ENCODE data around the gene RMP24.

The RMP24 gene

DNA sequence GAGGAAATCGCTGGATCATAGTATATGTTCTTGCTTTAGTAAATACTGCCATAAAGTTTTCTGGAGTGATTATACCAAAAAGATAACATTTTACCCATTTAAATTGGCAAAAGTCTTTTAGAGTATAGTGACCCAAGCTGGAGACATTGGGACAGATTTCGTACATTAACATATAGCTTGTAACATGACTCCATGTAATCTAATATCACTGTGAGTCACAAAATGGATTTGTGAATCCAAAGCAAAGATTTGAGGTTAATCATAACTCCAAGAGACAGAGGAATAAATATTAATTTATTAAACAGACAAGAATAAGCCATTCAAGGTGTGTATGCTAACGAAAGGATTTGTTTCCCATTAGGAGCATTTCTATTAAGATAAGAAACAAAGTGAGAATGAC, 45.0 kb upstream of the RMP24 start:
- no peak overlapping the region for H3K27ac Mint-ChIP-seq
- peaks cover 16% of the 10 kb centered on the region for H3K9me3 Mint-ChIP-seq

DNA sequence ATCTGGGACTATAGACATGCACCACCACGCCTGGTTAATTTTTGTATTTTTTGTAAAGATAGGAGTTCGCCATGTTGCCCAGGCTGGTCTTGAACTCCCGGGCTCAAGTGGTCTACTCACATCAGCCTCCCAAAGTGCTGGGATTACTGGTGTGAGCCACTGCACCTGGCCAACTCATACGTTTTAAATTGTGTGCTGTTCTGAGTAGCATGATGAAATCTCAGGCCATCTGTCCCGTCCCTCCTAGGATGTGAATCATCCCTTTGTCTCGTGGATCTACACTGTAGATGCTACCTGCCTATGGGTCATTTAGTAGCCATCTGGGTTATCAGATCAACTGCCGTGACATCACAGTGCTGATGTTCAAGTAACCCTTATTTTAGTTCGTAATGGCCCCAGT, 38.5 kb upstream of the RMP24 start:
- TF ChIP-seq, protein P1, sequence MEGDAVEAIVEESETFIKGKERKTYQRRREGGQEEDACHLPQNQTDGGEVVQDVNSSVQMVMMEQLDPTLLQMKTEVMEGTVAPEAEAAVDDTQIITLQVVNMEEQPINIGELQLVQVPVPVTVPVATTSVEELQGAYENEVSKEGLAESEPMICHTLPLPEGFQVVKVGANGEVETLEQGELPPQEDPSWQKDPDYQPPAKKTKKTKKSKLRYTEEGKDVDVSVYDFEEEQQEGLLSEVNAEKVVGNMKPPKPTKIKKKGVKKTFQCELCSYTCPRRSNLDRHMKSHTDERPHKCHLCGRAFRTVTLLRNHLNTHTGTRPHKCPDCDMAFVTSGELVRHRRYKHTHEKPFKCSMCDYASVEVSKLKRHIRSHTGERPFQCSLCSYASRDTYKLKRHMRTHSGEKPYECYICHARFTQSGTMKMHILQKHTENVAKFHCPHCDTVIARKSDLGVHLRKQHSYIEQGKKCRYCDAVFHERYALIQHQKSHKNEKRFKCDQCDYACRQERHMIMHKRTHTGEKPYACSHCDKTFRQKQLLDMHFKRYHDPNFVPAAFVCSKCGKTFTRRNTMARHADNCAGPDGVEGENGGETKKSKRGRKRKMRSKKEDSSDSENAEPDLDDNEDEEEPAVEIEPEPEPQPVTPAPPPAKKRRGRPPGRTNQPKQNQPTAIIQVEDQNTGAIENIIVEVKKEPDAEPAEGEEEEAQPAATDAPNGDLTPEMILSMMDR (conservative IDR thresholded peaks at IDR 0.05): no peak
- no peak overlapping the region for H3K27ac ChIP-seq (ENCODE audit: low read depth, low read length)
- no peaks in the 10 kb centered on the region for H3K27me3 ChIP-seq (ENCODE audit: control insufficient read depth, insufficient read depth, low read length, poor library complexity, severe bottlenecking)
- Mint-ChIP-seq H3K27me3 (ENCODE audit: insufficient read depth) (no peaks in the 10 kb centered on the region), H3K27ac (no peak overlapping the region), H3K4me1 (peaks cover 4% of the 10 kb centered on the region), H3K4me3 (no peak overlapping the region), H3K36me3 (ENCODE audit: low read depth) (peaks cover 30% of the 10 kb centered on the region), H3K9me3 (peaks cover 16% of the 10 kb centered on the region)
- no peaks in the 10 kb centered on the region for H3K4me1 ChIP-seq (ENCODE audit: control insufficient read depth, insufficient read depth, low read length)
- H3K36me3 ChIP-seq (ENCODE audit: control insufficient read depth, insufficient read depth, low read length): no peaks in the 10 kb centered on the region
- no peaks in the 10 kb centered on the region for H3K9me3 ChIP-seq (ENCODE audit: control insufficient read depth, low read length)
- no peak for DNase-seq
- no peak overlapping the region for H3K9ac ChIP-seq (ENCODE audit: extremely low read depth, low read length, poor library complexity, severe bottlenecking)
- no peak overlapping the region for H3K4me3 ChIP-seq (ENCODE audit: low read length)
- WGBS, 2 experiments (ENCODE audit: insufficient coverage in 1 of 2, insufficient read length in 1 of 2): 81 to 82% methylated on average over 6 to 8 of the region's 8 CpGs

More for the DNA sequence above, 45.0 kb upstream of the RMP24 start:
- Histone ChIP-seq H3K9me3 (ENCODE audit: control insufficient read depth, low read length) (no peaks in the 10 kb centered on the region), H3K27ac (ENCODE audit: low read depth, low read length) (no peak overlapping the region), H3K27me3 (ENCODE audit: control insufficient read depth, insufficient read depth, low read length, poor library complexity, severe bottlenecking) (no peaks in the 10 kb centered on the region), H3K36me3 (ENCODE audit: control insufficient read depth, insufficient read depth, low read length) (no peaks in the 10 kb centered on the region), H3K4me3 (ENCODE audit: low read length) (no peak overlapping the region), H3K9ac (ENCODE audit: extremely low read depth, low read length, poor library complexity, severe bottlenecking) (no peak overlapping the region), H3K4me1 (ENCODE audit: control insufficient read depth, insufficient read depth, low read length) (peaks cover 8% of the 10 kb centered on the region)
- no peak for DNase-seq
- TF ChIP-seq, protein P1 (conservative IDR thresholded peaks at IDR 0.05): no peak
- Mint-ChIP-seq H3K27me3 (ENCODE audit: insufficient read depth) (no peaks in the 10 kb centered on the region), H3K4me3 (no peak overlapping the region), H3K4me1 (peaks cover 23% of the 10 kb centered on the region), H3K36me3 (ENCODE audit: low read depth) (peaks cover 12% of the 10 kb centered on the region)
- 83 to 86% methylated on average over 1 to 3 of the region's 3 CpGs for WGBS, 2 experiments (ENCODE audit: insufficient coverage in 1 of 2, insufficient read length in 1 of 2)

DNA sequence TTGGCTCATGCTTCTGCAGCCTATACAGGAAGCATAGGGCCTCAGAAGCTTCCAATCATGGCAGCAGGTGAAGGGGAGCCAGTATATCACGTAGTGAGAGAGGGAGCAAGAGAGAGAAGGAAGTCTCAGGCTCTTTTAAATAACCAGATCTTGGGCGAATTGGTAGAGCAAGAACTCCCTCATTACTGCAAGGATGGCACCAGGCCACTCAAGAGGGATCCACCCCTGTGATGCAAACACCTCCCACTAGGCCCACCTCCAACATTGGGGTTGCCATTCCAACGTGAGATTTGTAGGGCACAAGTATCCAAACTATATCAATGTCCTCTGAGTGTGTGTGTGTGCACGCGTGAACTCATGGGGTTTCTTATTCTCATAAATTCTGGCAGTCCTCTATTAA, 37.6 kb upstream of the RMP24 start:
- Mint-ChIP-seq H3K27ac (no peak overlapping the region), H3K27me3 (ENCODE audit: insufficient read depth) (no peaks in the 10 kb centered on the region), H3K36me3 (ENCODE audit: low read depth) (peaks cover 26% of the 10 kb centered on the region), H3K4me1 (peaks cover 9% of the 10 kb centered on the region), H3K4me3 (no peak overlapping the region), H3K9me3 (peaks cover 16% of the 10 kb centered on the region)
- Histone ChIP-seq H3K27ac (ENCODE audit: low read depth, low read length) (no peak overlapping the region), H3K27me3 (ENCODE audit: control insufficient read depth, insufficient read depth, low read length, poor library complexity, severe bottlenecking) (no peaks in the 10 kb centered on the region), H3K9ac (ENCODE audit: extremely low read depth, low read length, poor library complexity, severe bottlenecking) (no peak overlapping the region), H3K4me1 (ENCODE audit: control insufficient read depth, insufficient read depth, low read length) (no peaks in the 10 kb centered on the region), H3K36me3 (ENCODE audit: control insufficient read depth, insufficient read depth, low read length) (no peaks in the 10 kb centered on the region), H3K9me3 (ENCODE audit: control insufficient read depth, low read length) (no peaks in the 10 kb centered on the region), H3K4me3 (ENCODE audit: low read length) (no peak overlapping the region)
- no peak for DNase-seq
- WGBS, 2 experiments (ENCODE audit: insufficient coverage in 1 of 2, insufficient read length in 1 of 2): 90% methylated on average over 1 to 5 of the region's 5 CpGs
- TF ChIP-seq, protein P1 (conservative IDR thresholded peaks at IDR 0.05): no peak

All from endodermal cell (in vitro differentiated cells).